Astrocyte (in vitro differentiated cells and primary cell): Measurements from ENCODE around the gene ANKRD11.

Experiments
- CTCF ChIP-seq: IDR thresholded peaks from 2 replicates; pipeline ENCODE4 v1.5.1; 2011; ENCODE audit warnings: low read depth, mild to moderate bottlenecking, inconsistent platforms, low read length, moderate library complexity; ENCODE audit not compliant: insufficient read depth
- EZH2 ChIP-seq: IDR thresholded peaks from 2 replicates; pipeline ENCODE4 v1.6.1; 2012; ENCODE audit warnings: mild to moderate bottlenecking, low read length, inconsistent platforms; ENCODE audit not compliant: insufficient read depth

- TF ChIP-seq CTCF (no peak), EZH2 (no peak)
Observed at GRCh38 chr16:89222931-89223330, 267.4 kb downstream of the ANKRD11 start.
